Hepatocyte (in vitro differentiated cells): ENCODE measurements around the gene PMPCA. TPM values are rescaled to one million over a fixed set of nuclear protein-coding genes. Genes with fewer than 3 reads are reported as not detected.

Experiments
- DNase-seq: peaks from one replicate; pipeline ENCODE4 v3.0.0-alpha.2; 2016; ENCODE audit warnings: low spot score
- H2AFZ ChIP-seq: fragments of 200-600 bp; sonication (generic); 2 replicates; pipeline ENCODE4 v1.6.0; 2016; ENCODE audit warnings: antibody characterized with exemption, mild to moderate bottlenecking
- H3K27ac ChIP-seq: fragments of 200-600 bp; sonication (generic); 2 replicates; pipeline ENCODE4 v1.5.1; 2016; ENCODE audit warnings: mild to moderate bottlenecking
- H3K27me3 ChIP-seq: fragments of 200-600 bp; sonication (generic); 2 replicates; pipeline ENCODE4 v1.6.1; 2016
- H3K36me3 ChIP-seq: fragments of 200-600 bp; sonication (generic); replicated peaks from 2 replicates; pipeline ENCODE4 v1.5.1; 2016; ENCODE audit warnings: low read depth; ENCODE audit not compliant: insufficient read depth
- H3K4me1 ChIP-seq: fragments of 200-600 bp; sonication (generic); 2 replicates; pipeline ENCODE4 v1.5.1; 2016; ENCODE audit warnings: mild to moderate bottlenecking, moderate library complexity; ENCODE audit not compliant: insufficient read depth
- H3K4me2 ChIP-seq: fragments of 200-600 bp; sonication (generic); 2 replicates; pipeline ENCODE4 v1.6.0; 2016
- H3K4me3 ChIP-seq: fragments of 200-600 bp; sonication (generic); 2 replicates; pipeline ENCODE4 v1.5.1; 2016; ENCODE audit warnings: mild to moderate bottlenecking
- H3K79me2 ChIP-seq: fragments of 200-600 bp; sonication (generic); 2 replicates; pipeline ENCODE4 v1.6.0; 2017; ENCODE audit warnings: mild to moderate bottlenecking
- H3K9me2 ChIP-seq: fragments of 200-600 bp; sonication (generic); replicated peaks from 2 replicates; pipeline ENCODE4 v1.6.0; 2017; ENCODE audit warnings: mild to moderate bottlenecking; ENCODE audit not compliant: insufficient read depth
- H3K9me3 ChIP-seq: fragments of 200-600 bp; sonication (generic); 2 replicates; pipeline ENCODE4 v1.5.1; 2016; ENCODE audit warnings: low read depth, mild to moderate bottlenecking
- H4K20me1 ChIP-seq: fragments of 200-600 bp; sonication (generic); 2 replicates; pipeline ENCODE4 v1.6.0; 2016; ENCODE audit warnings: mild to moderate bottlenecking; ENCODE audit not compliant: insufficient read depth, poor library complexity, severe bottlenecking
- EZH2 ChIP-seq: fragments of 200-600 bp; sonication (generic); IDR thresholded peaks from 2 replicates; pipeline ENCODE4 v1.6.1; 2016; ENCODE audit warnings: antibody characterized with exemption, mild to moderate bottlenecking, borderline replicate concordance
- EZH2phosphoT487 ChIP-seq: fragments of 200-600 bp; sonication (generic); IDR thresholded peaks from one replicate; pipeline ENCODE4 v1.6.1; 2018; ENCODE audit warnings: antibody characterized with exemption, mild to moderate bottlenecking, low read depth, moderate library complexity; ENCODE audit not compliant: unreplicated experiment, severe bottlenecking
- WGBS: methylation state at CpG from one replicate; pipeline ENCODE4 v1.1.6; 2016; ENCODE audit warnings: low lambda C conversion rate; ENCODE audit errors: missing lambda C conversion rate; 5-methylcytosine and 5-hydroxymethylcytosine counted together
- polyA plus RNA-seq: library from polyadenylated mRNA; unstranded; fragments of >200 nt; fragmentation: Nextera tagmentation; extraction: Ambion mirVana; gene quantifications from 2 replicates; pipeline ENCODE4 v1.2.1, GENCODE V29; 2016
- total RNA-seq: library from RNA; depleted of rRNA; stranded (reverse); fragments of >200 nt; gene quantifications from 2 replicates; pipeline ENCODE4 v1.2.3, GENCODE V29; 2014
- TF ChIP-seq, protein P1 (sequence below): fragments of 200-600 bp; sonication (generic); IDR thresholded peaks from 2 replicates; pipeline ENCODE4 v1.5.1; 2016; ENCODE audit warnings: antibody characterized with exemption, mild to moderate bottlenecking; ENCODE audit not compliant: poor library complexity

Gene PMPCA
- total and polyA plus RNA-seq, 2 experiments from 2014 or later: 45.1 to 85.7 TPM

DNA sequence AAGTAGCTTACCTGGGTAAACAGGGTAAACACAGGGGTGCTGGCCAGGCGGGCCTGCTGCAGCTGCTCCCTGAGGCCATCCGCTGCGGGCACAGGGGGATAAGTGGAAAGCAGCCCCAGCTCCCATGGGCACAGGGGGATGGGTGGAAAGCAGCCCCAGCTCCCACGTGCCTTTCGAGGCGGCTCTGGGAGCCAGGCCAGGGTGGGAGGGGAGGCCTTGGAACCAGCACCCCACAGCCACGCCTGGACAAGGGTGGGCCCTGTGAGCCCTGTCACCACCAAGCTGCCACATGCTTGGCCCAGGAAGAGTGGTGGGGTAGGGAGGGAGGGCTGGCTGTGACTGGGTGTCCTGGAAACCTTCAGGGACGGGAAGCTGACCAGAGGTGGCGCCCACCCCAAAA lies 29.1 kb upstream of the PMPCA start:
- Histone ChIP-seq H3K27me3 (no peaks in the 10 kb centered on the region), H3K4me3 (no peak overlapping the region), H3K4me2 (no peak overlapping the region), H3K4me1 (no peaks in the 10 kb centered on the region), H3K27ac (no peak overlapping the region), H3K79me2 (no peaks in the 10 kb centered on the region), H2AFZ (no peak overlapping the region), H3K36me3 (no peaks in the 10 kb centered on the region), H3K9me2 (no peaks in the 10 kb centered on the region), H3K9me3 (no peaks in the 10 kb centered on the region), H4K20me1 (no peaks in the 10 kb centered on the region)
- TF ChIP-seq, protein P1, sequence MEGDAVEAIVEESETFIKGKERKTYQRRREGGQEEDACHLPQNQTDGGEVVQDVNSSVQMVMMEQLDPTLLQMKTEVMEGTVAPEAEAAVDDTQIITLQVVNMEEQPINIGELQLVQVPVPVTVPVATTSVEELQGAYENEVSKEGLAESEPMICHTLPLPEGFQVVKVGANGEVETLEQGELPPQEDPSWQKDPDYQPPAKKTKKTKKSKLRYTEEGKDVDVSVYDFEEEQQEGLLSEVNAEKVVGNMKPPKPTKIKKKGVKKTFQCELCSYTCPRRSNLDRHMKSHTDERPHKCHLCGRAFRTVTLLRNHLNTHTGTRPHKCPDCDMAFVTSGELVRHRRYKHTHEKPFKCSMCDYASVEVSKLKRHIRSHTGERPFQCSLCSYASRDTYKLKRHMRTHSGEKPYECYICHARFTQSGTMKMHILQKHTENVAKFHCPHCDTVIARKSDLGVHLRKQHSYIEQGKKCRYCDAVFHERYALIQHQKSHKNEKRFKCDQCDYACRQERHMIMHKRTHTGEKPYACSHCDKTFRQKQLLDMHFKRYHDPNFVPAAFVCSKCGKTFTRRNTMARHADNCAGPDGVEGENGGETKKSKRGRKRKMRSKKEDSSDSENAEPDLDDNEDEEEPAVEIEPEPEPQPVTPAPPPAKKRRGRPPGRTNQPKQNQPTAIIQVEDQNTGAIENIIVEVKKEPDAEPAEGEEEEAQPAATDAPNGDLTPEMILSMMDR: no peak
- no peak for TF ChIP-seq EZH2phosphoT487
- TF ChIP-seq EZH2: no peak
- 92% methylated on average over 8 of the region's 9 CpGs for WGBS
- DNase-seq: no peak

DNA sequence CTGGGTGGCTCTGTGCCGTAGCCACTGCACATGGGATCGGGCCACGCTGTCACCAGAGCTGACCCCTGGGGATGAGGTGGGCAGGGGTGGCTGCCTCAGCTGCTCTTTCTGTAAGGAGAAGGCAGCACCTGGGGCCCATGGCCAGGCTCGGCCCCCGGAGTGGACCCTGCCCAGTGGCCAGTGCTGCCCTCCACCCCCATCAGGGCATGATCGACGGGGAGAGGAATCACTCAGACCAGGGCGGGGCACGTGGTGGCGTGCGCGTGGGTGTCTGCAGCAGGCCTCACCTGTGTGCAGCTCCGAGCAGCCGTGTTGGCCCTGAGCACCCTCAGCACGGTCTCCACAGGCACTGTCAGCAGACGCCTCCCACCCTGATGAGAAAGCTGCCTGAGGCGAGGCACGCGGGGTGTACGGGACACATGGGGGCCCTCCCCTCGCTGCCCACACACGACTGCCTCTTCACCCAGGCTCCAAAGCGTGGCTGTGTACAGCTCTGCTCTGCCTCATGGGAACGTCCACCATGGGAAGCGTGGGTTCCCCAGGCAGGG lies 28.4 kb upstream of the PMPCA start:
- H3K79me2 ChIP-seq: no peaks in the 10 kb centered on the region
- H4K20me1 ChIP-seq: no peaks in the 10 kb centered on the region
- no peak for TF ChIP-seq EZH2phosphoT487
- H3K4me3 ChIP-seq: no peak overlapping the region
- H3K27ac ChIP-seq: no peak overlapping the region
- no peak overlapping the region for H2AFZ ChIP-seq
- no peaks in the 10 kb centered on the region for H3K27me3 ChIP-seq
- no peaks in the 10 kb centered on the region for H3K4me1 ChIP-seq
- H3K36me3 ChIP-seq: no peaks in the 10 kb centered on the region
- 92% methylated on average over 25 of the region's 25 CpGs for WGBS
- H3K9me2 ChIP-seq: no peaks in the 10 kb centered on the region
- no peak overlapping the region for H3K4me2 ChIP-seq
- no peaks in the 10 kb centered on the region for H3K9me3 ChIP-seq
- no peak for DNase-seq

DNA sequence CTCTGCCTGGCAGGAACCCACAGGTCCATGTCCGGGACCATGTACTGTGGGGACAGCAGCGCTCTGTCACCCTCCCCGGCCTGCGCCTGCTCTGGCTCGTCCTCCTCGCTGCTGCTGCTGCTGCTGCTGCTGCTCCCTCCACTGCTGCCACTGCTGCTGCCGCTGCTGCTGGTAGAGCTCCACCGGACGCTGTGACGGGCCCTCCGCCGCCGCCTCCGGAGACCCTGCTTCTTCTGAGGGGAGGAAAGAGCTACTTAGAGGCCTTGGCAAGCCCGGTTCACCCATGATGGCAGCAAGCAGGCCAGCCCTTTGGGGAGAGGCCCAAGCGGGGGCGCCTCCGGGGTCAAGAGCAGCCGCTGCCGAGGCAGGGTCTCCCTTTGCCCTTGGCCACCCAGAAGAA lies 27.0 kb upstream of the PMPCA start:
- no peak overlapping the region for H3K27ac ChIP-seq
- H3K4me2 ChIP-seq: no peak overlapping the region
- TF ChIP-seq, protein P1: no peak
- TF ChIP-seq EZH2phosphoT487 (no peak), EZH2 (no peak)
- no peaks in the 10 kb centered on the region for H4K20me1 ChIP-seq
- H3K27me3 ChIP-seq: no peaks in the 10 kb centered on the region
- H2AFZ ChIP-seq: no peak overlapping the region
- DNase-seq: no peak
- 99% methylated on average over 20 of the region's 20 CpGs for WGBS
- H3K4me3 ChIP-seq: no peak overlapping the region
- H3K79me2 ChIP-seq: no peaks in the 10 kb centered on the region
- H3K4me1 ChIP-seq: no peaks in the 10 kb centered on the region
- no peaks in the 10 kb centered on the region for H3K36me3 ChIP-seq
- H3K9me3 ChIP-seq: no peaks in the 10 kb centered on the region
- no peaks in the 10 kb centered on the region for H3K9me2 ChIP-seq

DNA sequence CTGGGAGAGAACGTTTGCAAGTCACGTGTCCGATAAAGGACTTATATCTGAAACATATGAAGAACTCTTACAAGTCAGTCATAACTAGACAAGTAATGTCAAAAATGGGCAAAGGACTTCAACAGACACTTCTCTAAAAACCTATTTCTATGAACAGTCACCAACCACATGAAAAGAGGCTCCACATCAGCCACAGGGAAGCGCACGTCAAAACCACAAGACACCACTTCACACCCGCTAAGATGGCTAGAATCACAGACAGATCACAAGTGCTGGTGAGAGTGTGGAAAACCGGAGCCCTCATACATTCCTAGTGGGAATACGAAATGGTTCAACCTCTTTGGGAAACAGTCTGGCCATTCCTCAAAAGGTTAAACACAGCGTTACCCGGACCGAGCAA lies 25.4 kb upstream of the PMPCA start:
- Histone ChIP-seq H3K4me2 (no peak overlapping the region), H3K9me2 (no peaks in the 10 kb centered on the region), H3K9me3 (no peaks in the 10 kb centered on the region), H3K27me3 (no peaks in the 10 kb centered on the region), H3K27ac (no peak overlapping the region), H3K4me1 (no peaks in the 10 kb centered on the region), H2AFZ (no peak overlapping the region), H3K79me2 (no peaks in the 10 kb centered on the region), H3K36me3 (no peaks in the 10 kb centered on the region), H3K4me3 (no peak overlapping the region), H4K20me1 (no peaks in the 10 kb centered on the region)
- TF ChIP-seq EZH2phosphoT487: no peak
- TF ChIP-seq EZH2: no peak
- TF ChIP-seq, protein P1: no peak
- DNase-seq: no peak
- WGBS: 97% methylated on average over 11 of the region's 11 CpGs
